IPS DF 4.7 (cell line): Measurements from ENCODE around the gene ATP13A2.

ENCODE experiments used
- DNase-seq: peaks from one replicate; pipeline ENCODE4 v3.0.0-alpha.2; 2013; ENCODE audit warnings: low spot score; ENCODE audit errors: extremely low read depth

ATP13A2 gene

DNA sequence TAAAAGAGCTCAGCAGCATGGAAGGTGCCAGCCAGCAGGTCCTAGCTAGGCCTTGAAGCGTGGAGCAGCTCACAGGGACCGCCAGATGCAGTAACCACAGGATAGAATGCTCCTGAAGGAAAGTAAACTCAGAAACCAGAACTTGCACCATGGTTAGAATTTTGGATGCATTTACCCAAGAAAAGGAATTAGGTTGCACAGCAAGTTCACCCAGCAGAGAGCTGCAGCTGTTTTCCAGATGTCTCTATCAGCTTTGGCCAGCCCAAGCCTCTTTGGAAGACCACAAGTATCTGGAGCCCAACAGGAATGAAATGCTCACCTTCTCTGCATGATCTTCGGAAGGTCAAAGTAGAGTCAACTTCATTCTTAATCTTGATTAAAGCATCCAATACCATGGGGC, 21.0 kb upstream of the ATP13A2 start:
- DNase-seq: no peak

DNA sequence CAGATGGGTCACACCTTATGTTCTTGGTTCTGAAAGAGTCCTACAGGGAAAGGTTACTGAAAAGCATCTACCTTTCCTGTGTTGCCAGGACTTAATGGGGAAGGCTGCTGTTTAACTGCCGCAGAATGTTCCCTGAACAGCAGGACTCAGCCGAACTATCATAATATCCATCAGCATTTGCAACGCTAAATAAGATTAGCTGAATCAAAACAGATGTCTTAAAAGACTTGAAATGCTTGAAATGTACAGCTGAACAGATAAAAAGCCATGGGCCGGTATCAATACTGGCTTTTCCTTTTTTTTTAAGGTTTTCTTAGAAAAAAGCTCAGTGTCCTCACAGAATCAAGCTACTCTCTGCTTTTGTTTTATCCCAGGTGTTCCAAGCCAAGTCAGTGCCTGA, 19.7 kb upstream of the ATP13A2 start:
- DNase-seq: no peak

- DNase-seq: no peak
Measured at GRCh38 chr1:17030206-17030605, 18.5 kb upstream of the ATP13A2 start.

DNA sequence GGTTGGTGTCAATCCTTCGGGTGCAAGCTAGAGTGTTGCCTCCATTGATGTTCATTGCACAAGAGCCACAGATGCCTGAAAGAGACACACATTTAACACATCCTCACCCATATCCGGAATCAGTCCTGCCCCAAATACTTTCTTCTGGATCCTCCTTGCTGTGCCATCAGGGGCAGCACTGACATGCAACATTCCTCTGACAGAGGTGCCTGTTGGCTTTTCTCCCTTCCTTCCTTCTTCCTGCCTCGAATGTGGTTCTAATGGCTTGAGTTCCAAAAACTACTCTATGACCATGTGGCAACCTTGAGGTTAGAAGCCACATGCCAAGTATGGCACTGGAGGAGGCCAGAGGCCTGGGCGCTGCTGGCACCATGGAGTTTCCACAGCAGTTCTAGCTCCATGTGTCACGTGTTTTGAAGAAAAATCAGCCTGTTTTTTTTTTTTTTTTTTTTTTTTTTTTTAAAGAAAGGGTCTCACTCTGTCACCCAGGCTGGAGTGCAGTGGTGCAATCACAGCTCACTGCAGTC, 17.0 kb upstream of the ATP13A2 start:
- DNase-seq: no peak

DNA sequence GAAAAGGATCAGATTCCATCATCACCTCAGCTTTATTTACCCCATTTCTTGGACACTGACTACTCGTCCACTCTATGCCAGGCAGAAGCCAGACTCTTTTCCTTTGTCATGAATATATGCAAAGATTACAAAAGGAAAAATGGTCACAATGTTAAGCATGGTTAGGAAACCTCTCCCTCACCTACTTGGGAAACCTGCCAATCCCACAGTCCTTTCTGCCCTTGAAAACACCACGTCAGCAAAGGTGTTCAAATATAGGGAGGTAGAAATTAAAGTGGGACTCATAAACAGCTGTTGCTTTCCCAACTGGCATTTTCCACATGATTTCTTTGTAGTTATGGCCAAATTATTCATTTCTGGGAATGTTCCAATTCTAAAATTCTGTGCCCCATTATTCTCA, 16.2 kb upstream of the ATP13A2 start:
- no peak for DNase-seq

- DNase-seq: no peak
Measured at GRCh38 chr1:17027403-17027802, 15.7 kb upstream of the ATP13A2 start.

- DNase-seq: no peak
Measured at GRCh38 chr1:17024721-17025120, 13.0 kb upstream of the ATP13A2 start.

DNA sequence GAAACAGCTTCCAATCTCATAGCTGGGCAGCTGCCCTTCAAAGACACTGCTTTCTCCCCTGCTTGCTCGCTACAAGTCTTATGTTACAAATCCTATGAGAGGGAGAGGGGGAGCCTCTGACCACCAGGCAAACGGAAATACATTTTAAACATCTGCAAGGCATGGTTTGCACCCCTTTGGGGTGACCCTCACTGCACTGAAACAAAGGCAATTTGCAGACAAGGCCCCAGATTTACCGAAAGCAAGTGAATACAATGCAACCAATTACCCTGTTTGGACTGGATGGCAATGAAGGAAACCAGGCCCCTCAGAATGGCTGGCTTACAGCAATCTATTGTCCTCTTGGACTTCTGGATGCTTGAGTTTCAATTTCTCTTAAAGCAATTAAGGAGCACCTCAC, 11.8 kb upstream of the ATP13A2 start:
- DNase-seq: no peak

DNA sequence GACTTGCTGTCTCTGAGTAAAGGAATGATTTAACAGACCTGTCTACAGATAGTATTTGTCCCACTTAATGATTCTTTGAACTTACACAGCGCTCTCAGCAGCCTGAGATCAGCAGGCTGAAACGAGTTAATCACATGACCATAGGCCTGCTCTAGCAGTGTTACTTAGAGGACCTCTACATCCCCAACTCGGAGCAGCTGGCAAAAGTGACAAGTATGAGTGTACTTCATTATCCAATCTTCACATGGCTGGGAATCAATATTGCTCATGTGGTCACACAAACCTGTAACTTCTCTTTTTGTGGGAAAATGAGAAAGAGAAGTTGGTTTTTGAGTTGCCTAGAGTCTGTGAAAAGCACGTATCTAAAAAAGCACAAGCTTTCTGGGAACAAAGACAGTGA, 11.4 kb upstream of the ATP13A2 start:
- DNase-seq: no peak

GRCh38 chr1:17021896-17022295, 10.2 kb upstream of the ATP13A2 start:
- DNase-seq: no peak

- no peak for DNase-seq
Measured at GRCh38 chr1:17020502-17020901, 8.8 kb upstream of the ATP13A2 start.

DNA sequence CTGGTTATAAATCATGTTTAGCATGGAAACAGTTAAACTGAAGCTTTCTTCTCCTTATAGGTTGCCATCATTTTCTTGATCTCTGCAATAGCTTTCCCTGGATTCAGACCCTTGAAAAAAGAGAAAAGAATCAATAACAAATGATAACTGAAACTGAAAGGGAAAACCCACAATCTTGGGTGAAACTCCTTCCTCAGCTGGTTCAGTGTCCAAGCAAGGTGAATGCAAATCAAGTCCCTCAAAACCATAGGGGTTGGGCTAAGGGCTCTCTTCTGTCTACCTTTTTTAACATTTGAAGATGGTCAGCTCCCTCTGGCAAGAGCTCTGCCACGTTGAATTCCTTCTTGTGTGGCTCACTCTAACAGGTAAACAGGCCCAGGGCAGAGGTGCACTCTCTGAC, 7.1 kb upstream of the ATP13A2 start:
- no peak for DNase-seq

DNA sequence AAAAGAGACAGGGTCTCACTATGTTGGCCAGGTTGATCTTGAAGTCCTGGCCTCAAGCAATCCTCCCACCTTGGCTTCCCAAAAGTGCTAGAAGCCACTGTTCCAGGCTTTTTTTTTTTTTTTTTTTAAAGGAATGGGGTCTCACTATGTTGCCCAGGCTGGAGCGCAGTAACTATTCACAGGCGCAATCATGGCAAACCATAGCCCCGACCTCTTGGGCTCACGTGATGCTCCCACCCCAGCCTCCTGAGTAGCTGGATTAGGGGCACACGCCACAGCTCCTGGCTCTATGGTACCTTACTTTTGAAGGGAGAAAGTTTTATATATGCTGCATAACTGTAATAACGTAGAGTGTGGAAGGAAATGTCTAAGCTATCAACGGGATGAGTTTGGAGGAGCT, 5.7 kb upstream of the ATP13A2 start:
- DNase-seq: no peak

DNA sequence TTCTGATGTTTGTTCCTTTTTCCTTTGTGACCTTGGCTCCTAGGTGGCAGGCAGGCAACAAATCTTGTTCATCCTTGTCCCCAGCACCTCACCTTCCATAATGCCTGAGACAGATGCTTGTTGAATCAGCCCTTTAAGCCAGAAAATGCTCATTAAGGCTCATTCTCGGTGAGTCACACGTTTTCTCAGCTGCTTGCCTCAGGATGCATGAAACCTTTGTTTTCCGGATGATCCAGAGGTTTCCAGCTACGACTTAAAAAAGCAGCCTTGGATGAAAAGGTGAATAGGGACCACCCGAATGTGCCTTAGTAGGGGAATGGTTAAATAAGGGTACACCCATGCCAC, 4.6 kb upstream of the ATP13A2 start:
- DNase-seq: no peak

DNA sequence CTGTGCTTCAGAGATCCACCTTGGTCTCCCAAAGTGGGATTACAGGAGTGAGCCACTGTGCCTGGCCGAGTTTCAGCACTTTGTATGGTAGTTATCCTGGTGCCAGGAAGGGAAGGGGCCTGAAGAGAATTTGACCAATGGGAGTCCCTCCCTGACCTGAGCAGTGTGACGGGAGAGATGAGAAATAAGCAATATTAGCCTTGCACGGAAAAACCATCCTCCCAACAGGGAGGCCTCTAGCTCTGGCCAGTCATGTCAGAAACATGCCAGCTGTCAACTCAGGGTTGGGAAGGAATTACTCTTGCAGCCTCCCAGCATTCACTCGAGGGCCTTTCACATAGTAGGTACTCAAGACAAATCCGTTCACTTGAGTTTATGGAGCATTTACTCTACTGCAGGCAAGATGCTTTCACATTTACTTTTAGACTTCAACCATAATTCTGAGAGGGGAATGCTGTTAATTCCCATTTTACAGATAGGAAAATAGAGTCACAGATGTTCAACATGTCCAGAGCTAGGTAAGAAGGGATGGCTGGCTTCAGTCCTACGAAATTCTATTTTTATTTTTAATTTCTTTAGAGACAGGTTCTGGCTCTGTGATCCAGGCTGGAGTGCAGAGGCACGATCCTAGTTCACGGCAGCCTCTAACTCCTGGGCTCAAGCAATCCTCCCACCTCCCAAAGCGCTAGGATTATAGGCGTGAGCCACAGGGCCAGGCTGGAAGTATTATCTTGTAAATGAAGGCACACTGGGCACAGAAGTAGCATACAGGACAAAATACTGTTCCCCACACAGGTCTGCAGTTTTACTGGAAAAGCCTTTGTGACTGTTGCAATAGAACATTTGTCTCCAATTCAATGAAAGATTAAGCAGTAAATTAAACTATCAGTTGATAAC, 3.2 kb upstream of the ATP13A2 start:
- no peak for DNase-seq

- no peak for DNase-seq
Measured at GRCh38 chr1:17013491-17014320, 2.0 kb upstream of the ATP13A2 start.

DNA sequence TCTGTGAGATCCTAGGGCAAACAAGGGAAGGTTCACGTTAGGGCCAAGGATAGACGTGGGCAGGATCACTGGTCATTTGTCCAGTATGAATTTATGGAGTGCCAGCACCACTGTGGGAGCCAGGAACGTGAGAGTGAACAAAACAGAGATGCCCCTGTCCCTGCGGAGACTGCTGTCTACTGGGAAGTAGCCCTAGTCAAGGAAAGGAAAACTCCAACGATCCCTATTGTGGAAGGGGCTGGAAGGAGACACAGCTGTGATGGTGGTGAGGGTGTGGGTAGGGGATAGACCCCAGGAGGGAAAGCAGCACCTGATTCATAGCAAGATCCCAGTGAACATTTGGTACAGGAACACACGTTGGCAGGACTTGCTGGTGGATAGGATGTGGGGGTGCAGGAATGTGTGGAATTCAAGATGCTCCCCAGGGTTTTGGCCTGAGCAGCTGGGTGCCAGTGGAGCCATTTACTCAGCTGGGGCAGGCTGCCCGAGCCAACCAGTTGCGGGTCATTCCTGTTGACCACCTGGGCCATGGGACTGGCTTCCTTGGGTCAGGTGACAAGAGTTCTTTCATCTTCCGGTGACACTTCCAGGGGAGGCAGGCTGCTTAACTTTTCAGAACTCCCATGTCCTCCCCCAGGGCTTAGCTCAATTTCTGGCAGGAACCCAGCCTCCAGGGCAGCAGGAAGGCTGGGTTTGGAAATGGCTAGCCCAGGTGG, 1.2 kb upstream of the ATP13A2 start:
- DNase-seq: no peak

DNA sequence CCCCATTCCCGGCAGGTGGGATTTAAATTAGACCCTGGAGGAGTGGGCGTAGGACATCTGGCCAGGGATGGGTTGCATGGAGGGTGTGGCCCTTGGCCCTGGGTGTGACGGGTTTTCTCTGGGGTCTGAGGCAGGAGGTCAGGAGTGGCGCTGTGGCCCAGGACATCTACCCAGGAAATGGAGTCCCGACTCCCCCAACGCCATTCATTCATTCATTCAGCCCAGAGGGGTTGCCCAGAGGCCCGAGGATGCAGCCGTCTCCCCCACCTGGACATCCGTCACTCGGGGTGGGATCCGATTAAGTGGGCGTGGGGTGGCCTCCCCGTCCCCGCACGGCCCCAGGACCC, 663 bp downstream of the ATP13A2 start:
- no peak for DNase-seq

GRCh38 chr1:17009706-17010105, 2.0 kb downstream of the ATP13A2 start:
- DNase-seq: no peak

DNA sequence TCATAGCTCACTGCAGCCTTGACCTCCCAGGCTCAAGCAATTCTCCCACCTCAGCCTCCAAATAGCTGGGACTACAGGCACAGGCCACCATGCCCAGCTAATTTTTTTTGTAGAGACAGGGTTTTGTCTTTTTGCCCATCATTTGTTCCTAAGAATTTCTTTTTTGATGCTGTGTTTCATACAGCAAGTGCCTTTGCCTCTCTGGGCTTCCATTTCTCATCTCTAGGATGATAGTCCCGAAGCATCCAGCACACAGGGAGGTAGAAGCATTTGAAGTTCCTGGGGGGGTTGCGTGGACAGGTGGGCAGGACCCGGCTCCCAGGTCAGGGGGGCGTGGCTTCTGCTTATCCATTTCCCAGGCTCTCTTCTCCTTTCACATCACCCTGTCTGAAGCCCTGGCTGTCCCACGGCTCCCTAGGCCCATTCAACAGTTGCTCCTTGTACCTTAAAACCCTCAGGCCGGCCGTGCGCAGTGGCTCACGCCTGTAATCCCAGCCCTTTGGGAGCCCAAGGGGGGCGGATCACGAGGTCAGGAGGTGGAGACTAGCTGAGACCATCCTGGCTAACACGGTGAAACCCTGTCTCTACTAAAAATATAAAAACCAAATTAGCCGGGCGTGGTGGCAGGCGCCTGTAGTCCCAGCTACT, 3.4 kb downstream of the ATP13A2 start:
- no peak for DNase-seq

DNA sequence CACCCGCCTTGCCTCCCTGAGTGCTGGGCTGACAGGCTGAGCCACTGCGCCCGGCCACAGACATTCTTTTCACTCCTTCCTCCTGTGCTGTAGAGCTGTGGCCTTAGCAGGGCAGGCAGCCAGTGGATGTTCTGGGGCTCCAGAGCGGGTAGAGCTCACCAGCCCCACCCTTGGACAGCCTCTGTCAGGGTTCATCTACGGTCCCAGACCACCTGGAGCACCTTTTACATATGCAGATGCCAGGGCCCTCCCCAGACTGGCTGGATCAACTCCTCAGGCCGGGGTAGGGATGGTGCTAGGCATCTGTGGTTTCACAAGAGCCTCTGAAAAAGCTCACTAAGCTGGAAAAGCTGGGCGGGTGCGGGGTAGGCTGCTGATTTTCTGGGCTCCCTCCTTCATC, 4.6 kb downstream of the ATP13A2 start:
- DNase-seq: no peak

GRCh38 chr1:17005365-17005740, 6.4 kb downstream of the ATP13A2 start:
- DNase-seq: no peak
